CD8-positive, alpha-beta memory T cell (primary cell): ENCODE data around the gene TSPAN10. TPM values are rescaled to one million over a fixed set of nuclear protein-coding genes. Genes with fewer than 3 reads are reported as not detected.

Source experiments
- CTCF ChIA-PET: fragments of 350-600 bp; sonication (Branson Sonifier 250); formaldehyde crosslinking; loops from one replicate; lab custom pipeline; 2021; ENCODE audit warnings: antibody characterized with exemption; lab: Charles Lee
- POLR2A ChIA-PET: fragments of 350-600 bp; sonication (Branson Sonifier 250); formaldehyde crosslinking; loops from one replicate; lab custom pipeline; 2021; ENCODE audit warnings: antibody characterized with exemption; lab: Charles Lee
- DNase-seq, 5 donors: peaks; one replicate each; pipeline versions ENCODE4 v3.0.0 to v3.0.0-alpha.2; 2020 to 2022; ENCODE audit warnings: mixed read lengths in 1 of 5
- H3K27ac ChIP-seq: one replicate; pipeline ENCODE4 v1.7.0; 2013; ENCODE audit warnings: low read depth, mild to moderate bottlenecking, low read length, moderate library complexity
- H3K27me3 ChIP-seq: 2 replicates; pipeline ENCODE4 v1.7.0; 2013; ENCODE audit warnings: low read length, mild to moderate bottlenecking; ENCODE audit not compliant: insufficient read depth, poor library complexity, severe bottlenecking
- H3K36me3 ChIP-seq: 2 replicates; pipeline ENCODE4 v1.7.0; 2013; ENCODE audit warnings: mild to moderate bottlenecking, low read length, moderate library complexity; ENCODE audit not compliant: insufficient read depth
- H3K4me1 ChIP-seq: 2 replicates; pipeline ENCODE4 v1.7.0; 2013; ENCODE audit warnings: mild to moderate bottlenecking, low read length, moderate library complexity; ENCODE audit not compliant: insufficient read depth
- H3K4me3 ChIP-seq: 2 replicates; pipeline ENCODE4 v1.7.0; 2013; ENCODE audit warnings: mild to moderate bottlenecking, low read length
- H3K9me3 ChIP-seq: 2 replicates; pipeline ENCODE4 v1.7.0; 2013; ENCODE audit warnings: mild to moderate bottlenecking, low read length
- H3K27ac Mint-ChIP-seq, 8 donors: one replicate each; pipeline ENCODE4 v1.8.0; 2020 to 2021; ENCODE audit warnings: mixed read lengths in 8 of 8, mild to moderate bottlenecking in 6 of 8, inconsistent platforms in 3 of 8, moderate library complexity in 3 of 8
- H3K27me3 Mint-ChIP-seq, 2 donors: one replicate each; pipeline ENCODE4 v1.8.0; 2020 to 2021; ENCODE audit warnings: mixed read lengths in 2 of 2, mild to moderate bottlenecking in 1 of 2, moderate library complexity in 1 of 2
- H3K36me3 Mint-ChIP-seq, 3 donors: one replicate each; pipeline ENCODE4 v1.8.0; 2020 to 2021; ENCODE audit warnings: mixed read lengths in 3 of 3, inconsistent platforms in 1 of 3, mild to moderate bottlenecking in 1 of 3
- H3K4me1 Mint-ChIP-seq, 3 donors: one replicate each; pipeline ENCODE4 v1.8.0; 2020 to 2021; ENCODE audit warnings: mixed read lengths in 3 of 3, inconsistent platforms in 1 of 3, mild to moderate bottlenecking in 1 of 3
- H3K4me3 Mint-ChIP-seq, 7 donors: one replicate each; pipeline ENCODE4 v1.8.0; 2020 to 2021; ENCODE audit warnings: mixed read lengths in 7 of 7, mild to moderate bottlenecking in 6 of 7, moderate library complexity in 4 of 7, inconsistent platforms in 2 of 7
- H3K9me3 Mint-ChIP-seq, 5 donors: one replicate each; pipeline ENCODE4 v1.8.0; 2020 to 2022; ENCODE audit warnings: mixed read lengths in 5 of 5, mild to moderate bottlenecking in 3 of 5, moderate library complexity in 2 of 5, inconsistent platforms in 1 of 5
- polyA plus RNA-seq: library from polyadenylated mRNA; unstranded; fragments of 300-500 nt; fragmentation: Illumina TruSeq; gene quantifications from one replicate; pipeline ENCODE4 v1.2.3, GENCODE V29; 2021
- total RNA-seq, 2 experiments: library from RNA; stranded (reverse); gene quantifications; one replicate each; pipeline ENCODE4 v1.2.3, GENCODE V29; 2021

Gene TSPAN10
- total and polyA plus RNA-seq, 3 experiments from 2014 or later, result 0.31 to 0.49 (median 0.31) TPM

DNA sequence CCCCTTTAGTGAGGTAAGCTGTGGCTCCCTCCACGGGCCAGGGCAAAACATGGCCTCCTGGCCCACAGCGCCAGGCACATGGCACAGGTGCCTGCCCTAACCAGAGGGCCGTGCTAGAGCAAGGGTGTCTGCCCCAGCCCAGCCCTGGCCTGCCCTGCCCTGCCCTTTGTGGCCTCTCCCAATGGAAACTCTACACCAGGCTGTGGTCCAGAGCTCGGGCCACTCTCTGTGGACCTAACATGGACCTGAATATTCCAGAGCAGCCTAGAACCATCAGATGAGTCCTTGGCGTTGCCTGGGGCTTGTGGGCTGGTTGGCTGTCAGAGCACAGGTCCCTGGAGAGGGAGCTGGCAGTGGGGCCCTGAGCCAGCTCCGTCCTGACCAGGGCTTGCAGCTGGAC lies 58.2 kb downstream of the TSPAN10 start:
- Histone ChIP-seq H3K4me1 (no peaks in the 10 kb centered on the region), H3K36me3 (peaks cover 31% of the 10 kb centered on the region), H3K27me3 (no peaks in the 10 kb centered on the region), H3K9me3 (no peaks in the 10 kb centered on the region), H3K27ac (no peak overlapping the region), H3K4me3 (no peak overlapping the region)
- no peaks in the 10 kb centered on the region for H3K9me3 Mint-ChIP-seq
- H3K27me3 Mint-ChIP-seq, result no peaks in the 10 kb centered on the region
- H3K36me3 Mint-ChIP-seq, result peaks cover 0 to 82% (median 0%) of the 10 kb centered on the region in 3 donors
- ChIA-PET CTCF (no interaction called here), POLR2A (interaction anchor here (1.3 kb wide), 1 partner anchor 12 kb away, joined by 4 read pairs; the partner anchor contains the start of gene ARL16)
- no peak overlapping the region for H3K4me3 Mint-ChIP-seq
- no peak for DNase-seq
- no peak overlapping the region for H3K27ac Mint-ChIP-seq
- peaks cover 0 to 3% (median 3%) of the 10 kb centered on the region in 3 donors for H3K4me1 Mint-ChIP-seq

DNA sequence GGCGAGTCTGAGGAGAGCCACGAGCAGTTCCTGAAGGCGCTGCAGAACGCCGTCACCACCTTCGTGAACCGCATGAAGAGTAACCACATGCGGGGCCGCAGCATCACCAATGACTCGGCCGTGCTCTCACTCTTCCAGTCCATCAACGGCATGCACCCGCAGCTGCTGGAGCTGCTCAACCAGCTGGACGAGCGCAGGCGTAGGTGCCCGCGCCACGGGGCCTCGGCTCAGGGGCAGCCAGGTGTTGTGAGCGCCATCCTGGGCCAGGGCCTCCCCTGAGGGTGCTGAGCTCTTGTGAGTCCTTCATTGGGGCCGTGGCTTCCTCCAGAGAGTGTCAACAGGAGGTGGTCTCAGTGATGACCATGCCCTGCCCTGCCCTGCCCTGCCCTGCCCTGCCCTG lies 58.8 kb downstream of the TSPAN10 start:
- Mint-ChIP-seq H3K4me1 (peaks cover 0 to 5% (median 4%) of the 10 kb centered on the region in 3 donors), H3K9me3 (no peaks in the 10 kb centered on the region), H3K27ac (no peak overlapping the region), H3K4me3 (no peak overlapping the region), H3K27me3 (no peaks in the 10 kb centered on the region), H3K36me3 (peaks cover 0 to 80% (median 0%) of the 10 kb centered on the region in 3 donors)
- Histone ChIP-seq H3K9me3 (no peaks in the 10 kb centered on the region), H3K4me3 (no peak overlapping the region), H3K27ac (no peak overlapping the region), H3K4me1 (peaks cover 2% of the 10 kb centered on the region), H3K36me3 (peaks cover 31% of the 10 kb centered on the region), H3K27me3 (no peaks in the 10 kb centered on the region)
- no peak for DNase-seq
- ChIA-PET CTCF (no interaction called here), POLR2A (interaction anchor here (1.3 kb wide), 1 partner anchor 13 kb away, joined by 4 read pairs; the partner anchor contains the start of gene ARL16)

DNA sequence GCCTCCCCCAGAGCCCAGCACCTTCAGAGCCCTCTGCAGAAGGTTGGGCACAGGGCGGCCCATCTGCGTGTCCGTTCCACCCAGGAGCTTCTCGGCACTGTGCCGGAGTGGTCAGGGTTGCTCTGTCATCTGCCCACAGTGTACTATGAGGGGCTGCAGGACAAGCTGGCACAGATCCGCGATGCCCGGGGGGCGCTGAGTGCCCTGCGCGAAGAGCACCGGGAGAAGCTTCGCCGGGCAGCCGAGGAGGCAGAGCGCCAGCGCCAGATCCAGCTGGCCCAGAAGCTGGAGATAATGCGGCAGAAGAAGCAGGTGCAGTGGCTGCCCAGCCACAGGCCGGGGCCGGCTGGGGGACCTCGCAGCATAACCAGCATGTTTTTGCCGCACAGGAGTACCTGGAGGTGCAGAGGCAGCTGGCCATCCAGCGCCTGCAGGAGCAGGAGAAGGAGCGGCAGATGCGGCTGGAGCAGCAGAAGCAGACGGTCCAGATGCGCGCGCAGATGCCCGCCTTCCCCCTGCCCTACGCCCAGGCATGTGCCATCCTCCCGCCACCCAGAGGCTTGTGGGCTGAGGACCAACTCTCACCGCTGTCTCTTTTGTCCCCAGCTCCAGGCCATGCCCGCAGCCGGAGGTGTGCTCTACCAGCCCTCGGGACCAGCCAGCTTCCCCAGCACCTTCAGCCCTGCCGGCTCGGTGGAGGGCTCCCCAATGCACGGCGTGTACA lies 59.4 kb downstream of the TSPAN10 start:
- Histone ChIP-seq H3K4me3 (no peak overlapping the region), H3K27ac (no peak overlapping the region), H3K4me1 (peaks cover 8% of the 10 kb centered on the region), H3K36me3 (peaks cover 31% of the 10 kb centered on the region), H3K27me3 (no peaks in the 10 kb centered on the region), H3K9me3 (no peaks in the 10 kb centered on the region)
- no peaks in the 10 kb centered on the region for H3K9me3 Mint-ChIP-seq
- no peak overlapping the region for H3K4me3 Mint-ChIP-seq
- H3K27ac Mint-ChIP-seq, result peak overlapping the region in 1 of 8 donors; percentile 21
- ChIA-PET POLR2A (interaction anchor here (1.3 kb wide), 1 partner anchor 13 kb away, joined by 4 read pairs; the partner anchor contains the start of gene ARL16), CTCF (no interaction called here)
- peaks cover 0 to 11% (median 6%) of the 10 kb centered on the region in 3 donors for H3K4me1 Mint-ChIP-seq
- no peaks in the 10 kb centered on the region for H3K27me3 Mint-ChIP-seq
- DNase-seq, result no peak
- peaks cover 0 to 80% (median 0%) of the 10 kb centered on the region in 3 donors for H3K36me3 Mint-ChIP-seq

DNA sequence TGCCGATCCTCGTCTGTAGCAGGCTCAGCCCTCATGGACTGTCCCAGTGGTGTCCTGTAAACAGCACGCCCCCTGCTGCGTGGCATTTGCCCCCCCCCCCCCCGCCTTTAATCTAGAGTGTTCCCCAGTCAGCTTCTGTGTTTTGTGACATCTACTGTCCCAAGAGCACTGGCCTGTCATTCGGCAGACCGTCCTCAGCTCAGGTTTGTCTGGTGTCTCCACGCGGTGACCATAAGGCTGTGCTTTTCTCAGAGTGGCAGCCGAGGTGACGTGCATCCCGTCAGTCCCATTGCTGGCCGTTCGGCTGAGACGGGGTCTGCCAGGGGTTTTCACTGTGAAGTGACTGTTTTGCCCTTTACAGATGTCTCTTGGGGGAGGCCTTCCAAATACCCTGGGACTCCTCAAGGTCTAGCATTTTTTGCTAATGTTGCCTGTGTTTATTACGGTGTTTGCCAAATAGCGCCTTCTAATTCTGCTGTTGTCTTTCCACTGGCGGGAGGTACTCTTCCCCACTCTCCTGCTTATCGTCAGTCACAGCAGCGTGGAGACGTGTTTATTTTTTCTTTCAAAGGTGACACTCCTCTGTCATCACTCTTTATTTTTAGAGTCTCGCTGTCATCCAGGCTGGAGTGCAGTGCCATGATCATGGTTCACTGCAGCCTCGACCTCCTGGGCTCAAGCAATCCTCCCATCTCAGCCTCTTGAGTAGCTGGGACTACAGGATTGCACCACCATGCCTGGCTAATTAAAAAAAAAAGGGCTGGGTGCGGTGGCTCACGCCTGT lies 60.5 kb downstream of the TSPAN10 start:
- POLR2A ChIA-PET, result no interaction called here
- H3K4me1 ChIP-seq, result peaks cover 18% of the 10 kb centered on the region
- CTCF ChIA-PET, result no interaction called here

More for the DNA sequence above, 60.5 kb downstream of the TSPAN10 start:
- H3K9me3 Mint-ChIP-seq, result no peaks in the 10 kb centered on the region
- no peaks in the 10 kb centered on the region for H3K9me3 ChIP-seq
- H3K27me3 Mint-ChIP-seq, result no peaks in the 10 kb centered on the region
- H3K36me3 ChIP-seq, result peaks cover 23% of the 10 kb centered on the region
- H3K27ac ChIP-seq, result no peak overlapping the region
- no peak overlapping the region for H3K4me3 ChIP-seq
- peaks cover 5 to 22% (median 12%) of the 10 kb centered on the region in 3 donors for H3K4me1 Mint-ChIP-seq
- peaks cover 0 to 76% (median 0%) of the 10 kb centered on the region in 3 donors for H3K36me3 Mint-ChIP-seq
- H3K27ac Mint-ChIP-seq, result peak overlapping the region in 3 of 8 donors; percentile 22 to 50 (median 26)
- H3K27me3 ChIP-seq, result no peaks in the 10 kb centered on the region
- no peak for DNase-seq
- peak overlapping the region in 1 of 7 donors; percentile 40 for H3K4me3 Mint-ChIP-seq

Other genes starting within 250 kb of the TSPAN10 start
- not detected for gene BAHCC1, start 241.7 kb upstream of the TSPAN10 start, total RNA-seq
- gene BAHCC1, start 241.7 kb upstream of the TSPAN10 start, polyA plus RNA-seq, result not detected
- 1,000 to 10,000 TPM; 5,175 to 5,190 TPM for gene ACTG1, start 124.4 kb upstream of the TSPAN10 start, total RNA-seq
- gene ACTG1, start 124.4 kb upstream of the TSPAN10 start, polyA plus RNA-seq, result 1,950 TPM
- under 1 TPM; 0.46 to 0.49 TPM for gene FSCN2, start 108.8 kb upstream of the TSPAN10 start, total RNA-seq
- gene FSCN2, start 108.8 kb upstream of the TSPAN10 start, polyA plus RNA-seq, result not detected
- gene FAAP100, start 84.8 kb upstream of the TSPAN10 start, total RNA-seq, result 10 to 100 TPM; 52.5 to 55.3 TPM
- 19.2 TPM for gene FAAP100, start 84.8 kb upstream of the TSPAN10 start, polyA plus RNA-seq
- gene NPLOC4, start 84 bp upstream of the TSPAN10 start, total RNA-seq, result 100 to 1,000 TPM; 125 to 126 TPM
- 63.1 TPM for gene NPLOC4, start 84 bp upstream of the TSPAN10 start, polyA plus RNA-seq
- 1 to 10 TPM; 1.9 to 2.2 TPM for gene PDE6G, start 19.3 kb downstream of the TSPAN10 start, total RNA-seq
- gene PDE6G, start 19.3 kb downstream of the TSPAN10 start, polyA plus RNA-seq, result 1.5 TPM
- 10 to 100 TPM; 50.8 to 55.7 TPM for gene OXLD1, start 29.4 kb downstream of the TSPAN10 start, total RNA-seq
- 78.9 TPM for gene OXLD1, start 29.4 kb downstream of the TSPAN10 start, polyA plus RNA-seq
- gene CCDC137, start 29.5 kb downstream of the TSPAN10 start, total RNA-seq, result 10 to 100 TPM; 68.6 to 70.7 TPM
- 22.2 TPM for gene CCDC137, start 29.5 kb downstream of the TSPAN10 start, polyA plus RNA-seq
- gene ARL16, start 46.6 kb downstream of the TSPAN10 start, total RNA-seq, result 10 to 100 TPM; 16.3 to 19.7 TPM
- gene ARL16, start 46.6 kb downstream of the TSPAN10 start, polyA plus RNA-seq, result 33.0 TPM
- gene HGS, start 46.8 kb downstream of the TSPAN10 start, total RNA-seq, result 100 to 1,000 TPM; 122 to 135 TPM
- gene HGS, start 46.8 kb downstream of the TSPAN10 start, polyA plus RNA-seq, result 36.7 TPM
- gene MRPL12, start 66.2 kb downstream of the TSPAN10 start, total RNA-seq, result 100 to 1,000 TPM; 246 to 255 TPM
- gene MRPL12, start 66.2 kb downstream of the TSPAN10 start, polyA plus RNA-seq, result 53.6 TPM
- 10 to 100 TPM; 34.1 to 34.7 TPM for gene SLC25A10, start 75.1 kb downstream of the TSPAN10 start, total RNA-seq
- gene SLC25A10, start 75.1 kb downstream of the TSPAN10 start, polyA plus RNA-seq, result 4.9 TPM
- not detected for gene GCGR, start 167.0 kb downstream of the TSPAN10 start, total RNA-seq
- not detected for gene GCGR, start 167.0 kb downstream of the TSPAN10 start, polyA plus RNA-seq
- gene MCRIP1, start 196.1 kb downstream of the TSPAN10 start, total RNA-seq, result 10 to 100 TPM; 56.1 to 57.0 TPM
- 76.1 TPM for gene MCRIP1, start 196.1 kb downstream of the TSPAN10 start, polyA plus RNA-seq
- gene PPP1R27, start 197.9 kb downstream of the TSPAN10 start, total RNA-seq, result not detected
- gene PPP1R27, start 197.9 kb downstream of the TSPAN10 start, polyA plus RNA-seq, result not detected
- 100 to 1,000 TPM; 463 to 482 TPM for gene P4HB, start 223.3 kb downstream of the TSPAN10 start, total RNA-seq
- gene P4HB, start 223.3 kb downstream of the TSPAN10 start, polyA plus RNA-seq, result 342 TPM
- gene ARHGDIA, start 234.1 kb downstream of the TSPAN10 start, total RNA-seq, result 100 to 1,000 TPM; 662 to 677 TPM
- 237 TPM for gene ARHGDIA, start 234.1 kb downstream of the TSPAN10 start, polyA plus RNA-seq